K562 (cell line): ENCODE data around the gene TRIM51. TPM values are rescaled to one million over a fixed set of nuclear protein-coding genes. Genes with fewer than 3 reads are reported as not detected.

Experiments used
- ATAC-seq: fragments of 200-7000 bp; cut with Tn5 transposase; 3 replicates; pipeline ENCODE4 v1.9.1; 2020; ENCODE audit warnings: moderate library complexity
- BruUV-seq: library from RNA; stranded (reverse); fragments of 400-500 nt; replicated peaks from 2 replicates; lab custom pipeline; 2021; lab: Mats Ljungman, UMichigan
- CTCF ChIA-PET: fragments of 300-600 bp; formaldehyde crosslinking; extraction: SDS; loops from one replicate; lab custom pipeline; 2021; ENCODE audit warnings: low intra/inter-chr PET ratio; lab: Yijun Ruan, JAX
- POLR2A ChIA-PET: fragments of 300-600, 350-650 bp; sonication (Branson Sonifier 250); formaldehyde crosslinking; extraction: SDS; loops from one replicate; lab custom pipeline; 2021; ENCODE audit warnings: antibody characterized with exemption, inconsistent platforms; lab: Yijun Ruan, JAX
- DNase-seq, 4 experiments: peaks; one replicate each; pipeline versions ENCODE4 v3.0.0 to v3.0.0-alpha.2; 2011 to 2018; ENCODE audit warnings: low spot score in 3 of 4, mixed read lengths in 3 of 4; ENCODE audit errors: extremely low read depth in 1 of 4
- FAIRE-seq: peaks from 2 replicates; lab custom pipeline; 2011; peaks lifted over from hg19 to GRCh38; lab: Jason Lieb, UNC
- H2AFZ ChIP-seq: 2 replicates; pipeline ENCODE4 v1.6.0; 2011; ENCODE audit warnings: low read depth, low read length, control low read depth, inconsistent platforms
- H3K27ac ChIP-seq: fragments of 200-600 bp; 3 replicates; pipeline ENCODE4 v1.8.0; 2011; ENCODE audit warnings: low read depth, mild to moderate bottlenecking, control low read depth, inconsistent platforms, low read length, moderate library complexity, mixed read lengths; ENCODE audit errors: extremely low read depth
- H3K27me3 ChIP-seq, 2 experiments: fragments of 300-600 bp in 1 of 2; 2 replicates in 1 of 2; 3 replicates in 1 of 2; pipeline versions ENCODE4 v1.6.0 to v1.8.0; 2011; ENCODE audit warnings: inconsistent platforms in 2 of 2, low read length in 2 of 2, mild to moderate bottlenecking in 1 of 2, mixed read lengths in 1 of 2, moderate library complexity in 1 of 2; ENCODE audit not compliant: control insufficient read depth in 2 of 2, insufficient read depth in 2 of 2
- H3K36me3 ChIP-seq: fragments of 300-600 bp; 3 replicates; pipeline ENCODE4 v1.8.0; 2011; ENCODE audit warnings: mild to moderate bottlenecking, low read length, inconsistent platforms; ENCODE audit not compliant: control insufficient read depth, insufficient read depth
- H3K4me1 ChIP-seq, 2 experiments: fragments of 200-600 bp in 1 of 2; replicated peaks in 1 of 2; 2 replicates in 1 of 2; 3 replicates in 1 of 2; pipeline versions ENCODE4 v1.5.1 to v1.8.0; 2011; ENCODE audit warnings: inconsistent platforms in 2 of 2, low read length in 2 of 2, mild to moderate bottlenecking in 1 of 2, mixed read lengths in 1 of 2, moderate library complexity in 1 of 2; ENCODE audit not compliant: control insufficient read depth in 2 of 2, insufficient read depth in 2 of 2
- H3K4me2 ChIP-seq: 2 replicates; pipeline ENCODE4 v1.6.1; 2011; ENCODE audit warnings: low read length, control low read depth, inconsistent platforms, mixed read lengths; ENCODE audit not compliant: insufficient read depth
- H3K4me3 ChIP-seq: fragments of 200-600 bp; sonication (generic), shearing (Covaris generic); 2 replicates; pipeline ENCODE4 v1.5.1; 2016; ENCODE audit warnings: control low read depth, inconsistent platforms
- H3K79me2 ChIP-seq: fragments of 200-600 bp; 3 replicates; pipeline ENCODE4 v1.8.0; 2011; ENCODE audit warnings: low read length, inconsistent platforms; ENCODE audit not compliant: control insufficient read depth, insufficient read depth
- H3K9ac ChIP-seq, 2 experiments: 2 replicates each; pipeline versions ENCODE4 v1.6.0 to v1.6.1; 2011; ENCODE audit warnings: low read depth in 2 of 2, low read length in 2 of 2, control low read depth in 1 of 2, inconsistent platforms in 1 of 2, mild to moderate bottlenecking in 1 of 2, mixed read lengths in 1 of 2; ENCODE audit not compliant: insufficient read depth in 1 of 2
- H3K9me1 ChIP-seq: one replicate; pipeline ENCODE4 v1.6.0; 2011; ENCODE audit warnings: inconsistent platforms, mild to moderate bottlenecking, low read length, moderate library complexity; ENCODE audit not compliant: control insufficient read depth, insufficient read depth
- H3K9me3 ChIP-seq: replicated peaks from 2 replicates; pipeline ENCODE4 v1.5.1; 2011; ENCODE audit warnings: low read depth, low read length, inconsistent platforms; ENCODE audit not compliant: control insufficient read depth, insufficient read depth
- H4K20me1 ChIP-seq: replicated peaks from 2 replicates; pipeline ENCODE4 v1.6.1; 2011; ENCODE audit warnings: low read length, inconsistent platforms, mixed read lengths; ENCODE audit not compliant: control insufficient read depth, insufficient read depth
- C11orf30 ChIP-seq: fragments of 450-650 bp; IDR thresholded peaks from 2 replicates; pipeline ENCODE4 v1.6.1; 2016; ENCODE audit warnings: low read depth, mild to moderate bottlenecking
- EWSR1 ChIP-seq: fragments of 450-650 bp; IDR thresholded peaks from 2 replicates; pipeline ENCODE4 v1.6.1; 2018; ENCODE audit warnings: borderline replicate concordance, mild to moderate bottlenecking, low read depth, moderate library complexity; ENCODE audit not compliant: partially characterized antibody
- IFI16 ChIP-seq: fragments of 250-450 bp; sonication (Bioruptor Pico); IDR thresholded peaks from 2 replicates; pipeline ENCODE4 v2.1.2; 2022; ENCODE audit warnings: mild to moderate bottlenecking, inconsistent platforms
- MAFK ChIP-seq: IDR thresholded peaks from 2 replicates; pipeline ENCODE4 v1.6.1; 2011; ENCODE audit warnings: low read length, improper control_type of control experiment
- NCOA2 ChIP-seq, 2 experiments: fragments of 450-650 bp; IDR thresholded peaks; 2 replicates each; pipeline ENCODE4 v1.6.1; 2018; ENCODE audit warnings: mild to moderate bottlenecking in 2 of 2, moderate library complexity in 1 of 2; ENCODE audit not compliant: partially characterized antibody in 2 of 2
- POLR2B ChIP-seq: fragments of 450-650 bp; IDR thresholded peaks from 2 replicates; pipeline ENCODE4 v1.6.1; 2018; ENCODE audit warnings: low read depth; ENCODE audit not compliant: partially characterized antibody
- ZMIZ1 ChIP-seq, 2 experiments: fragments of 150-350 bp in 1 of 2; IDR thresholded peaks; 2 replicates each; pipeline ENCODE4 v1.6.1; 2012 to 2016; ENCODE audit warnings: low read depth in 2 of 2, low read length in 2 of 2, mild to moderate bottlenecking in 1 of 2, moderate library complexity in 1 of 2
- ZNF316 ChIP-seq: fragments of 450-650 bp; IDR thresholded peaks from 2 replicates; pipeline ENCODE4 v1.6.1; 2016
- ZNF644 ChIP-seq: fragments of 200-800 bp; sonication (Bioruptor generic); IDR thresholded peaks from 2 replicates; pipeline ENCODE4 v1.6.1; 2016; ENCODE audit warnings: low read depth, missing genetic modification characterization, missing compliant biosample characterization
- WGBS: fragments of 100-300 bp; shearing (Covaris generic); methylation state at CpG from one replicate; pipeline ENCODE4 v1.1.6; 2016; ENCODE audit warnings: low coverage, mixed read lengths; ENCODE audit not compliant: insufficient coverage; ENCODE audit errors: missing lambda C conversion rate; 5-methylcytosine and 5-hydroxymethylcytosine counted together
- in situ Hi-C: fragments of 300-500 bp; cut with MboI; formaldehyde crosslinking; loops from 4 replicates; pipeline ENCODE4 v1.15.0; 2018; ENCODE audit warnings: inconsistent platforms, mixed read lengths
- intact Hi-C: fragments of 100-400 bp; cut with micrococcal nuclease; formaldehyde crosslinking; loops from 2 replicates; pipeline ENCODE4 v1.14.2; 2022
- polyA plus RNA-seq, 8 experiments: library from polyadenylated mRNA; depleted of rRNA in 4 of 8; stranded (reverse) in 5 of 8; unstranded in 3 of 8; fragments of >200 nt; fragmentation: Nextera tagmentation in 2 of 8; fragmentation: Illumina TruSeq in 1 of 8; extraction: Ambion mirVana in 2 of 8; extraction: Trizol in 1 of 8; gene quantifications; 2 replicates each; pipeline versions ENCODE4 v1.2.1 to v1.2.3, GENCODE V29; 2011 to 2014; ENCODE audit warnings: inconsistent platforms in 1 of 8, missing spikeins in 1 of 8
- total RNA-seq, 7 experiments: library from RNA; depleted of rRNA in 6 of 7; stranded (reverse); fragments of >200 nt in 6 of 7; fragmentation: Illumina TruSeq in 2 of 7; extraction: Trizol in 2 of 7; gene quantifications; 2 replicates each; pipeline versions ENCODE4 v1.2.1 to v1.2.3, GENCODE V29; 2011 to 2021; ENCODE audit warnings: low replicate concordance in 1 of 7

Gene TRIM51
- total and polyA plus RNA-seq, 9 of the 15 experiments (the other 6 are each of a cell fraction or from before 2014, with no cell fraction given) = not detected

GRCh38 chr11:55838452-55838851, 44.6 kb upstream of the TRIM51 start, which contains the start of gene OR5D16 (continued):
- TF ChIP-seq ZMIZ1 (IDR thresholded peaks at IDR 0.05; ENCODE audit: low read depth in 2 of 2, low read length in 2 of 2) = no peak
- TF ChIP-seq MAFK = no peak
- TF ChIP-seq ZNF644 = no peak
- no peak for TF ChIP-seq EWSR1

GRCh38 chr11:55847453-55847852, 35.6 kb upstream of the TRIM51 start:
- Histone ChIP-seq H3K4me2 (no peak overlapping the region), H3K9me3 (0 out of 2 replicates have a peak, but pooled peaks cover 2% of the 10 kb centered on the region), H3K9ac (no peak overlapping the region), H3K27me3 (no peaks in the 10 kb centered on the region), H4K20me1 (no peaks in the 10 kb centered on the region), H3K9me1 (no peaks in the 10 kb centered on the region), H3K36me3 (no peaks in the 10 kb centered on the region), H3K27ac (no peak overlapping the region), H3K4me3 (no peak overlapping the region), H3K79me2 (no peaks in the 10 kb centered on the region), H2AFZ (no peak overlapping the region), H3K4me1 (no peaks in the 10 kb centered on the region)
- no peak for ATAC-seq
- WGBS = 0% methylated on average over 2 of the region's 2 CpGs
- intact Hi-C loops = no loop called here
- in situ Hi-C loops = no loop called here
- no peak for DNase-seq
- CTCF ChIA-PET = no interaction called here
- BruUV-seq = no TSS peak
- FAIRE-seq = no peak
- 0 out of 2 replicates have a peak, but pooled peaks have one; percentile 13 for TF ChIP-seq ZNF316
- TF ChIP-seq POLR2B = no peak
- no peak for TF ChIP-seq NCOA2 (IDR thresholded peaks at IDR 0.05; ENCODE audit: partially characterized antibody in 2 of 2)
- 0 out of 2 replicates have a peak, but pooled peaks have one; percentile 9 for TF ChIP-seq C11orf30
- no peak for TF ChIP-seq IFI16
- POLR2A ChIA-PET = no interaction called here
